GF-D8 (cell line): ENCODE data around the gene UQCRFS1.

ENCODE experiments used
- DNase-seq: peaks from one replicate; lab custom pipeline; 2025; lab: John Stamatoyannopoulos, UW

UQCRFS1 gene

GRCh38 chr19:29155683-29156082 is 57.3 kb downstream of the UQCRFS1 start:
- DNase-seq, result no peak
